ENCODE results near the gene CWC22.
"Not testable (repeated sequence)": the region's sequence is repeated elsewhere in the genome, so short reads cannot be mapped to it uniquely, and the experiment has no call there.

The CWC22 gene

GRCh38 chr2:180003073-180003472 lies 4.0 kb downstream of the CWC22 start:
- no peak for DNase-seq (ENCODE audit: low read depth)

DNA sequence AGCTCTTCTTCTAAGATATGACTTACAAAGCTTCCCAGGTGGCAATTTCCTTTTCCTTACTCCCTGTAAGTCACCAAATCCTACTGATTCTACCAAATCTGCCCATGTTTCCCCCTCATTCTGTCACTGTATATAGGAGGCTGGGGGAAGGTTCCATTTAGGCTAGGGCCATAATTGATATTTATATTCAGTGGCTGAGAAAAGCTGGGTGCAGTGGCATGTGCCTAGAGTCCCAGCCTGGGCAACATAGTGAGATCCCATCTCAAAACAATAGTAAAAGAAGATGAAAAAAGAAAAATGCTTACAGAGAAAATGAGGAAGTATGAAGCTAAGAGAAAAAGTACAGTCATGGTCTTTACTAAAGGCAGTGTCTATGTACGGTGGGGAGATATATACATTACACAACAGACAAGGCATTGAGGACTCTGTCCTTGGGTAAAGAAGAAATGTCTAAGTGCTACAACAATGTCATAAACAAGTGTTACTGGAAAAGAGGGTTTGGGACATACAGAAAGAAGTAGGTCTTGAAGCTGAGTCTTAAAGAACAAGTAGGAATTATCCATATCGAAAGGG lies 4.8 kb downstream of the CWC22 start:
- DNase-seq (ENCODE audit: low read depth): no peak

DNA sequence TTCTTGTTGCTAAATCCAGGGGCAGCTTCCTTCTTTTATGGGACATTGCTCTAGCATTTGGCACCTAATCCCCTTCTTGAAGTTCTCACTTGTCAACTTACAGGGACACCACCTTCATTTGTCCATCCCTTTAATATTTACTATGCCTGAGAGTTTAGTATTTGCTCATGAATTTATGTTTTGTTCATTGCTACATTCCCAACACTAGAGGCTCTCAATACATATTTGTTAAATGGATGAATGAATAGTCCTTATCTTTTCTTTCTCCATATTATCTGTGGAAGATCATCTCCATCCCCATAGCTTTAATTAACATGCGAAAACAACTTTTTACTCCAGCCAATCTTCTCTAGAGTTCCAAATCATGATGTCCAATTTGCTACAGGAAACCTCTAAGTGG lies 5.4 kb downstream of the CWC22 start:
- DNase-seq (ENCODE audit: low read depth): no peak

DNA sequence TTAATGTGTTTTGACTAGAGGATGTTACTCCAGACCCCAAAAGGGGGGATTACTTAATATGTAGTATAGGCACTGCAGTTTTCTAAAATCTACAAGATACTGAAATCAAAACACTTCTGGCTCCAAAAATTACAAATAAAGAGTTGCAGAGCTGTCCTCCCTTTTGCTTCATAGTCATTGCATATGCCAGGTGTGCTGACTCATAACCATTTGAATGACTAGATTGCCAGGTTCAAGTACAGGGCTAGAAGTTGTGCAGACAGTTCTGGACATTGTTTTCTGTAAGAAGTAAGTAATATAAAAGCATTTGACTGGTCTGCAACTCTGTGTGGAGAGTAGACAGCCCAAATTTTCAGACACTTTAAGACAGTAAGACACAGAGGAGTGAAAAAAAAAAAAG lies 6.7 kb downstream of the CWC22 start:
- no peak for DNase-seq (ENCODE audit: low read depth)

- DNase-seq (ENCODE audit: low read depth): no peak
These were observed 8.1 kb downstream of the CWC22 start for GRCh38 chr2:179999000-179999399.

DNA sequence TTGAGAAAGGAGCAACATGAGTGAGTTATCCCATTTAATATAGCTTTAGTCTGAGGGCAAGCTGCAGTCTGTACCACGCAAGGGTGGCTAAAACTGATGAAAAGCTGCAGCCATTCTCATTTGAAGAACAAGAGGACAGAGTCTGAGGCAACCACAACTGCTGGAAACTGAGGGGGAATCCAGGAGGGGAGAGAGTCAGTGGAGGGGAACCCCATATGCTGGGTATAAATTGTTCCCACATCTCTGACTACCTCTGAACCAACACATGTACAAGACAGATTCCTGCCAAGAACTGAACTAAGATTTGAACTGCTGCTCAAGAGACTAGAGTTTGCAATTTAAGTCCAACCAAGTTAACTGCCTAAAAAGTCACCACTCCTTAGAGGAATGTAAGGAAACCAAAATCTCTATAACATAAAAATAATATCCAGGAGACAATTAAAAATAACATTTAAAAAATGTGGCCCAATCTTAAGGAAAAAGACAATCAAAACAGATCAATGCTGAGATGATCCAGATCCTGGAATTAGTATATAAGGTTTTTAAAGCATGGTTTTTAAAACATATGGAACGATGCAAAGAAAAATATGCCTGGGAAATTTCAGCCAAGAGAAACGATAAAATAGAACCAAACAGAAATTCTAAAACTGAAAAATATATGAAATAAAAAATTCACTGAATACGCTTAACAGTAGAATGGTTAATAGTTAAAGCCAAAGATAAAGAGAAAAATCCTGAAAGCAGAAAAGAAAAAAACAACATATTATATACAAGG lies 11.2 kb downstream of the CWC22 start:
- no peak for DNase-seq (ENCODE audit: low read depth)

DNA sequence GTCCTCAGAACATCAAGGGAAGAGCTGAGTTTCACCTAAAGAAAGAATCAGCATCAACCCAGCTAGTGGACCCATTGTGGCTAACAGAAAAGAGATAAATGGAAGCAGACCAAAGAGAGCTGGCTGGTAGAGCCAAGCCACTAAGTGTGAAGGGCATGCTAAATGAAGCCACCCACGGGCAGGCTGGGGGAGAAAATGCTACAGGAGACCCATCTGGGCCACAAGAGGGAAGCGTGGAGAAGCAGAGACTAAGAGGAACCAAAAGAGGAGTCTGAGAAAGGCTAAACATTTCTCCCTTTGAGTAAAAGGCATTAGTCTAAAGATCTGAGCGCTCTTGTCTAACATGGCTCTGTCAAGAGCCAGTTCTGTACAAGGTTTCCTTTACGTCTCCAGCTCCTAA lies 15.8 kb downstream of the CWC22 start:
- DNase-seq (ENCODE audit: low read depth): no peak

GRCh38 chr2:179990676-179991317 lies 16.3 kb downstream of the CWC22 start:
- DNase-seq (ENCODE audit: low read depth): no peak

- DNase-seq (ENCODE audit: low read depth): no peak
These were observed 19.2 kb downstream of the CWC22 start for GRCh38 chr2:179987916-179988315.

DNA sequence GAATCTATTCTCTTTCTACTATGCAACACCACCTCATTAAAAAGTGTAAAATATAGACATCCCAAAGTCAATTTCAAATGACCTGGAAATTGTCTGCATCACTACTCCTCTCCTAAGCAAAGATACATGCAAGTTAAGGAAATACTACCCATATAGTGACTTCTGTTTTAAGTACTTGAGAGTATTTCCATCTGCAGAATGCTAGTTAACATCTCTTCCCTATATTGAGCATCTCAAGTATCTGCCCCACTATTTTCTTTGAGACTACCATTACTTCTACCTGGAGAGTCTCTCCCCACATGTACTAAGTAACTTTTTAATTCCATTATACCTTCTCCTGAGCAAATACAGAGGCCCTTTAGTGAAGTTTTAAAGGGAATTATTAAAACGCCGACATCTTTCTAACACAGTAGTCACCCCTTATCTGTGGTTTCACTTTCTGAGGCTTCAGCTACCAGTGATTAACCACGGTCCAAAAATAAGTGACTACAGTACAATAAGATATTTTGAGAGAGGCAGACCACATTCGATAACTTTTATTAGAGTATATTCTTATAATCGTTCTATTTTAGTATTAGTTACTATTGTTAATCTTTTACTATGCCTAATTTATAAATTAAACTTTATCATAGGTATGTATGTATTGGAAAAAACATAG lies 21.8 kb downstream of the CWC22 start:
- DNase-seq (ENCODE audit: low read depth): no peak

DNA sequence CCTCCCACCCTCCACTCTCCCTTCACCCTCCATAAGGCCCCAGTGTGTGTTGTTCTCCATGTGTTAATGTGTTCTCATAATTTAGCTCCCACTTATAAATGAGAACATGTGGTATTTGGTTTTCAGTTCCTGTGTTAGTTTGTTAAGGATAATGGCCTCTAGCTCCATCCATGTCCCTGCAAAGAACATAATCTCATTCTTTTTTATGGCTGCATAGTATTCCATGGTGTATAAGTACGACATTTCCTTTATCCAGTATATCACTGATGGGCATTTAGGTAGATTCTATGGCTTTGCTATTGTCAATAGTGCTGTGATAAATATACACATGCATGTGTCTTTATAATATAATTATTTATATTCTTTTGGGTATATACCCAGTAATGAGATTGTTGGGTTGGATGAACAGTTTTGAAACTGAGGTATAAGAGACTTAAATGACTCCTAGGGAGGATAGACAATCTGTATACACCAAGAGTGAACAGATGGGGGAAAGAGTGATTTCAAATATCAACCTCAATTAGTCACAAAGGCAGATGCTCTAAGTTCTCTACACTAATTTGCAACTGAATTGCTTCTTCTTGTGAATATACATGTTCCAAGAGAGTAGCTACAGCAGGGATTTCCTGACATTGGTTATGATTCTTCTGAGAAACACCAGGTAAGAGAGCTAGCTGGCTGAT lies 23.7 kb downstream of the CWC22 start:
- no peak for DNase-seq (ENCODE audit: low read depth)

DNA sequence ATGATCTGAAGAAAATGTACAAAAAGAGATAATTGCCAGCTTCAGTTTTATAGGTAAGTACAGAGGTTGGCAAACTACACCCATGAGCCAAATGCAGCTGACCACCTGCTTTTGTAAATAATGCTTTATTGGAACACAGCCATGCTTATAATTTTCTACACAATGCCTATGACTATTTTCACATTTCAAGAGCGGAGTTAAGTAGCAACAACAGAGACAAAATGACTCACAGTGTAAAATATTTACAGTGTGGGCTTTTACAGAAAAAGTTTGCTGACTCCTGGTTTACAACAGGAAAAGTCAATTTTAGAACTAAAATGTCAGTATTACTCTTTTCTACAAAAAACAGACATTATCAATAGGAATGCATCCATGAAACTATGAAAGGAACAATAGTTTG lies 26.0 kb downstream of the CWC22 start:
- no peak for DNase-seq (ENCODE audit: low read depth)

- DNase-seq (ENCODE audit: low read depth): no peak
These were observed 32.3 kb downstream of the CWC22 start for GRCh38 chr2:179974761-179975160.

GRCh38 chr2:179966778-179967394 lies 40.2 kb downstream of the CWC22 start:
- no peak for DNase-seq (ENCODE audit: low read depth)

GRCh38 chr2:179965291-179966258 lies 41.5 kb downstream of the CWC22 start:
- no peak for DNase-seq (ENCODE audit: low read depth)

- no peak for DNase-seq (ENCODE audit: low read depth)
These were observed 43.5 kb downstream of the CWC22 start for GRCh38 chr2:179963626-179964025.

DNA sequence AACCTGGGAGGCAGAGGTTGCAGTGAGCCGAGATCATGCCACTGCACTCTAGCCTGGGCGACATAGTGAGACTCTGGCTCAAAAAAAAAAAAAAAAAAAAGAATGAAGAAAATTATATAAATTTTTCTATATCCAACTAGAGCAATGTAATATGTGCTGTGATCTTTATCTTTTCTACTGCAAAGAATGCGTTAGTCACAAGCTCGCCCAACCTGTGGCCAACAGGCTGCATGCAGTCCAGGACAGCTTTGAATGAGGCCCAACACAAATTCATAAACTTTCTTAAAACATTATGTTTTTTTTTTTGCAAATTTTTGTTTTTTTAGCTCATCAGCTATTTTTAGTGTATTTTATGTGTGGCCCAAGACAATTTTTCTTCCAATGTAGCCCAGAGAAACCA lies 48.8 kb downstream of the CWC22 start:
- DNase-seq (ENCODE audit: low read depth): not testable (repeated sequence)

- no peak for DNase-seq (ENCODE audit: low read depth)
These were observed 53.1 kb downstream of the CWC22 start for GRCh38 chr2:179954026-179954425.

- DNase-seq (ENCODE audit: low read depth): no peak
These were observed 53.7 kb downstream of the CWC22 start for GRCh38 chr2:179953359-179953758.

DNA sequence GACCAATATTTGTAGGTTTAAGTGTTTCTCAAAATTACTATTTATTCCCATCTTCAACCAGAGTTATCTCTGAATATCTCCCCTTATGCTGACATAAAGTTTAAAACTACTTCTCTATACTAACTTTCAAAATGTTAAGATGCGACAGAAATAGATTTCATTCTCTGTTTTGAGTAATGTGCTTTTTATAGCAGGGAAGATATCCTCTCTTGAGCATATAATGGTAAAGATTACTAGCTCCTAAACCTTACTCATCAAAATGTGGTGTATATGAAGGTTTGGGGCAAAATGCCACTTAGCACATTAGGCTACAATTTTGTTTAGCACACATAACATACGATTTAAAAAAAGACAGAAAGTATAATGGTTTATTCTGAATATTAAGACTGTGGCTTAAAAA lies 54.4 kb downstream of the CWC22 start:
- no peak for DNase-seq (ENCODE audit: low read depth)

DNA sequence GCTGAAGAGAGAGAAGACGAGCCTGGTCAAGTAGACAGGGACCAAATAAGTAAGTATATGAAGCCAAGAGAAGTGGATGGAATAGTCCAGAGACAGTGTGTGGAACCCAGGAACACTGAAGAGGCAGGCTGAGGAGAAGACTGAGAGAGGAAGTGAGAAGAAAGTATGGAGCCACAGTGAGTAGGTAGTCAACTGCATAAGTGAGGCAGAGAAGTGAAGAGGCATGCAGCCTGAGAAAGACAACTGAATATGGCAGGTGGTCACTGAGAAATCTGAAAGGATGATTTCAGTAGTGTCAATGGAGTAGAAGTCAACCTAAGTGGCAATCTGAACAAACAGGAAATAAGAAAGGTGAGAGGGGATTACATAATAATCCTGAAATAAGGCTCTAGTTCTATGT lies 55.4 kb downstream of the CWC22 start:
- DNase-seq (ENCODE audit: low read depth): no peak
